Neural progenitor cell (in vitro differentiated cells): ENCODE measurements around the gene NUP58. TPM values are rescaled to one million over a fixed set of nuclear protein-coding genes. Genes with fewer than 3 reads are reported as not detected.

ENCODE experiments used
- DNase-seq: peaks from one replicate; pipeline ENCODE4 v3.0.0-alpha.2; 2016; ENCODE audit warnings: low spot score
- H2AFZ ChIP-seq: fragments of 200-600 bp; sonication (generic); replicated peaks from 2 replicates; pipeline ENCODE4 v1.6.1; 2016; ENCODE audit warnings: antibody characterized with exemption
- H3F3A ChIP-seq: fragments of 200-600 bp; sonication (generic); 2 replicates; pipeline ENCODE4 v1.6.1; 2016; ENCODE audit warnings: antibody characterized with exemption, low read depth
- H3K27ac ChIP-seq: fragments of 200-600 bp; sonication (generic); 2 replicates; pipeline ENCODE4 v1.5.1; 2016; ENCODE audit warnings: mild to moderate bottlenecking
- H3K27me3 ChIP-seq: fragments of 200-600 bp; sonication (generic); 2 replicates; pipeline ENCODE4 v1.6.1; 2016; ENCODE audit warnings: mild to moderate bottlenecking, moderate library complexity
- H3K36me3 ChIP-seq: fragments of 200-600 bp; sonication (generic); 2 replicates; pipeline ENCODE4 v1.5.1; 2016
- H3K4me1 ChIP-seq: fragments of 200-600 bp; sonication (generic); 2 replicates; pipeline ENCODE4 v1.6.1; 2016; ENCODE audit warnings: mixed run types
- H3K4me2 ChIP-seq: fragments of 200-600 bp; sonication (generic); 2 replicates; pipeline ENCODE4 v1.6.1; 2016
- H3K4me3 ChIP-seq: fragments of 200-600 bp; sonication (generic); 2 replicates; pipeline ENCODE4 v1.5.1; 2016
- H3K79me2 ChIP-seq: fragments of 200-600 bp; sonication (generic); 2 replicates; pipeline ENCODE4 v1.6.1; 2016; ENCODE audit warnings: low read depth
- H3K9ac ChIP-seq: fragments of 200-600 bp; sonication (generic); 2 replicates; pipeline ENCODE4 v1.6.1; 2016
- H3K9me3 ChIP-seq: fragments of 200-600 bp; sonication (generic); 2 replicates; pipeline ENCODE4 v1.5.1; 2016; ENCODE audit warnings: low read depth
- H4K20me1 ChIP-seq: fragments of 200-600 bp; sonication (generic); 2 replicates; pipeline ENCODE4 v1.6.1; 2016; ENCODE audit warnings: low read depth
- H3K27ac Mint-ChIP-seq: 3 replicates; pipeline ENCODE4 v1.8.0; 2021; ENCODE audit warnings: mixed read lengths
- H3K27me3 Mint-ChIP-seq: 2 replicates; pipeline ENCODE4 v1.8.0; 2022; ENCODE audit warnings: low read depth, mild to moderate bottlenecking, inconsistent platforms, moderate library complexity, mixed read lengths; ENCODE audit not compliant: insufficient read depth
- H3K36me3 Mint-ChIP-seq: 3 replicates; pipeline ENCODE4 v1.8.0; 2021; ENCODE audit warnings: mixed read lengths
- H3K4me1 Mint-ChIP-seq: 3 replicates; pipeline ENCODE4 v1.8.0; 2021; ENCODE audit warnings: mixed read lengths
- H3K4me3 Mint-ChIP-seq: 3 replicates; pipeline ENCODE4 v1.8.0; 2021; ENCODE audit warnings: mild to moderate bottlenecking, moderate library complexity, mixed read lengths
- H3K9me3 Mint-ChIP-seq: 3 replicates; pipeline ENCODE4 v1.8.0; 2020; ENCODE audit warnings: mixed read lengths
- CTCF ChIP-seq: fragments of 200-600 bp; sonication (generic); IDR thresholded peaks from 2 replicates; pipeline ENCODE4 v1.5.1; 2017; ENCODE audit warnings: antibody characterized with exemption, mild to moderate bottlenecking
- EZH2 ChIP-seq: fragments of 200-600 bp; sonication (generic); IDR thresholded peaks from 2 replicates; pipeline ENCODE4 v1.6.1; 2017; ENCODE audit warnings: antibody characterized with exemption, mild to moderate bottlenecking, moderate library complexity
- EZH2phosphoT487 ChIP-seq: fragments of 200-600 bp; sonication (generic); IDR thresholded peaks from 2 replicates; pipeline ENCODE4 v1.6.1; 2017; ENCODE audit warnings: antibody characterized with exemption
- total RNA-seq: library from RNA; depleted of rRNA; stranded (reverse); fragments of >200 nt; gene quantifications from 2 replicates; pipeline ENCODE4 v1.2.3, GENCODE V29; 2015; ENCODE audit warnings: low replicate concordance

NUP58 gene
- total RNA-seq, 1 donor from 2014 or later = 138 TPM

- no peak overlapping the region for H3K27ac Mint-ChIP-seq
- H3K36me3 Mint-ChIP-seq = peaks cover 22% of the 10 kb centered on the region
- peaks cover 38% of the 10 kb centered on the region for H3K36me3 ChIP-seq
- H3K9me3 Mint-ChIP-seq = no peaks in the 10 kb centered on the region
- no peak overlapping the region for H3K9ac ChIP-seq
- no peak for DNase-seq
- H4K20me1 ChIP-seq = peaks cover 14% of the 10 kb centered on the region
- no peaks in the 10 kb centered on the region for H3K27me3 ChIP-seq
- H3K79me2 ChIP-seq = peaks cover 9% of the 10 kb centered on the region
- no peaks in the 10 kb centered on the region for H3K27me3 Mint-ChIP-seq
- H3K4me1 ChIP-seq = no peaks in the 10 kb centered on the region
- H3K27ac ChIP-seq = no peak overlapping the region
- TF ChIP-seq EZH2phosphoT487 (no peak), EZH2 (no peak), CTCF (no peak)
- H2AFZ ChIP-seq = no peak overlapping the region
- H3K9me3 ChIP-seq = no peaks in the 10 kb centered on the region
- H3K4me3 ChIP-seq = no peak overlapping the region
- H3F3A ChIP-seq = peaks cover 6% of the 10 kb centered on the region
- H3K4me2 ChIP-seq = no peak overlapping the region
- H3K4me1 Mint-ChIP-seq = no peaks in the 10 kb centered on the region
- no peak overlapping the region for H3K4me3 Mint-ChIP-seq
Measured at GRCh38 chr13:25329706-25330105, 28.3 kb downstream of the NUP58 start.

GRCh38 chr13:25330541-25330940 is 29.1 kb downstream of the NUP58 start:
- H3K4me1 ChIP-seq = no peaks in the 10 kb centered on the region
- peaks cover 12% of the 10 kb centered on the region for H3F3A ChIP-seq
- no peak overlapping the region for H3K27ac ChIP-seq
- Mint-ChIP-seq H3K4me1 (no peaks in the 10 kb centered on the region), H3K36me3 (peaks cover 22% of the 10 kb centered on the region), H3K27me3 (no peaks in the 10 kb centered on the region), H3K27ac (no peak overlapping the region), H3K9me3 (no peaks in the 10 kb centered on the region), H3K4me3 (no peak overlapping the region)
- H3K27me3 ChIP-seq = no peaks in the 10 kb centered on the region
- H2AFZ ChIP-seq = no peak overlapping the region
- no peak for TF ChIP-seq EZH2phosphoT487
- TF ChIP-seq CTCF = no peak
- no peak for TF ChIP-seq EZH2
- H3K4me3 ChIP-seq = no peak overlapping the region
- H3K4me2 ChIP-seq = no peak overlapping the region
- no peaks in the 10 kb centered on the region for H3K9me3 ChIP-seq
- no peak overlapping the region for H3K9ac ChIP-seq
- DNase-seq = no peak
- peaks cover 13% of the 10 kb centered on the region for H3K79me2 ChIP-seq
- peaks cover 31% of the 10 kb centered on the region for H3K36me3 ChIP-seq
- peaks cover 22% of the 10 kb centered on the region for H4K20me1 ChIP-seq

- Mint-ChIP-seq H3K4me3 (no peak overlapping the region), H3K9me3 (no peaks in the 10 kb centered on the region), H3K36me3 (peaks cover 19% of the 10 kb centered on the region), H3K27me3 (no peaks in the 10 kb centered on the region), H3K27ac (no peak overlapping the region), H3K4me1 (no peaks in the 10 kb centered on the region)
- H3F3A ChIP-seq = peaks cover 15% of the 10 kb centered on the region
- no peak overlapping the region for H3K4me2 ChIP-seq
- H3K4me1 ChIP-seq = no peaks in the 10 kb centered on the region
- no peak for TF ChIP-seq EZH2phosphoT487
- H3K27me3 ChIP-seq = no peaks in the 10 kb centered on the region
- H3K4me3 ChIP-seq = no peak overlapping the region
- H2AFZ ChIP-seq = no peak overlapping the region
- DNase-seq = no peak
- peaks cover 13% of the 10 kb centered on the region for H3K79me2 ChIP-seq
- H3K27ac ChIP-seq = no peak overlapping the region
- H3K9ac ChIP-seq = no peak overlapping the region
- no peaks in the 10 kb centered on the region for H3K9me3 ChIP-seq
- peaks cover 22% of the 10 kb centered on the region for H4K20me1 ChIP-seq
- H3K36me3 ChIP-seq = peaks cover 37% of the 10 kb centered on the region
Measured at GRCh38 chr13:25335856-25336255, 34.4 kb downstream of the NUP58 start.

- H3K27ac ChIP-seq = peak overlapping the region; percentile 32
- H3K9ac ChIP-seq = no peak overlapping the region
Measured at GRCh38 chr13:25345576-25345975, 44.2 kb downstream of the NUP58 start.

More at GRCh38 chr13:25345576-25345975, 44.2 kb downstream of the NUP58 start:
- Mint-ChIP-seq H3K27ac (peak overlapping the region; percentile 31), H3K36me3 (no peaks in the 10 kb centered on the region), H3K27me3 (no peaks in the 10 kb centered on the region), H3K4me3 (no peak overlapping the region), H3K4me1 (peaks cover 3% of the 10 kb centered on the region), H3K9me3 (no peaks in the 10 kb centered on the region)
- Histone ChIP-seq H3K36me3 (no peaks in the 10 kb centered on the region), H3K9me3 (no peaks in the 10 kb centered on the region), H2AFZ (no peak overlapping the region), H4K20me1 (no peaks in the 10 kb centered on the region), H3F3A (peaks cover 15% of the 10 kb centered on the region), H3K4me1 (peaks cover 15% of the 10 kb centered on the region), H3K4me2 (no peak overlapping the region), H3K27me3 (no peaks in the 10 kb centered on the region), H3K79me2 (no peaks in the 10 kb centered on the region), H3K4me3 (no peak overlapping the region)
- no peak for DNase-seq
- TF ChIP-seq EZH2 (no peak), CTCF (no peak), EZH2phosphoT487 (no peak)
